Astrocyte of the spinal cord (primary cell): Measurements from ENCODE around the gene IL16.

Experiments
- DNase-seq: peaks from one replicate; pipeline ENCODE4 v3.0.0; 2011; ENCODE audit warnings: low read depth, low spot score
- H3K4me3 ChIP-seq: 2 replicates; pipeline ENCODE4 v1.5.1; 2011; ENCODE audit warnings: low read depth, mild to moderate bottlenecking, low read length, moderate library complexity
- CTCF ChIP-seq: IDR thresholded peaks from 2 replicates; pipeline ENCODE4 v1.5.1; 2012; ENCODE audit warnings: low read depth, mild to moderate bottlenecking, low read length, inconsistent platforms
- in situ Hi-C: cut with HindIII; loops from 2 replicates; pipeline ENCODE4 v1.10.0; 2017; ENCODE audit warnings: low sequenced_read_pairs

Gene IL16

GRCh38 chr15:81357180-81357686, 160.6 kb downstream of the IL16 start:
- no peak for DNase-seq
- TF ChIP-seq CTCF, result peak; percentile 5
- no peak overlapping the region for H3K4me3 ChIP-seq
- in situ Hi-C loops, result no loop called here

DNA sequence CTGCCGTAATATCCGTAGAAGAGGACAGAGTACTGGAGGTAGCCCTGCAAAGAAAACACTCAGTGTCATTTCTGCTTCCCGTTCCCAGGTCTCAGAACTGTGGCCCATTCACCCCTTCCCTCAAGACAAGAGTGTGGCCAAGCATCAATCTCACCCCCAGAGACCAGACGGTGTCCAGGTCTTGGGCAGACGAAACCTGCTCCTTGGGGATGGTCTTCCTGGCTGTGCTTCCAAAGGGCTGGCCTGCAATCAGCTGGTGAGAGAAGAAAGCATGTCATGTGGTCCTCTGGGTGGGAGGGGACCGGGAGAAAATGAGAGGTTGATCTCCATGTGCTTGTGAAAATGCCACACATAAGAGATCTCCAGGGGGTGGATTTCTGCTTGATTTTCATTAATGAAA, 161.6 kb downstream of the IL16 start:
- in situ Hi-C loops, result no loop called here
- no peak overlapping the region for H3K4me3 ChIP-seq
- TF ChIP-seq CTCF, result no peak
- DNase-seq, result no peak

GRCh38 chr15:81360491-81360890, 163.8 kb downstream of the IL16 start:
- no peak overlapping the region for H3K4me3 ChIP-seq
- no peak for DNase-seq
- no peak for TF ChIP-seq CTCF
- in situ Hi-C loops, result no loop called here

DNA sequence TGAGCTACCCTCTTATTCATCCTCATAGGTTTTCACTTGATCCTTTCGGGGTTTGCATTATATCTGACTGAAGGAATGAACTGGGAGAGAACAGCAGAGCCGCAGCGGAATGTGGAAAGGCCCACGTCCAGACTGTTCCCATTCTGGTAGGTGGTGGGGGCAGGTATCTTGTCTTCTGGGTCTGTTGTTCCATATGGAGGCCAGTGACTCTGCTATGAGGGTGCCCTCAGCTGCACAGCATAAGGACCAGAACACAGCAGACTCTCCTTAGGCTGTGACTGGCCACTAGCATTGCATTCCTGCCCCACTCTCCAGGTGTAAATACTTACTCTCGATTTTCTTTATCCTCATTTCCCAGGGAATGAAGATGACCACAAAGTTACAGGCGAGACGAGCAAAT, 165.2 kb downstream of the IL16 start:
- TF ChIP-seq CTCF, result no peak
- DNase-seq, result no peak
- in situ Hi-C loops, result no loop called here

DNA sequence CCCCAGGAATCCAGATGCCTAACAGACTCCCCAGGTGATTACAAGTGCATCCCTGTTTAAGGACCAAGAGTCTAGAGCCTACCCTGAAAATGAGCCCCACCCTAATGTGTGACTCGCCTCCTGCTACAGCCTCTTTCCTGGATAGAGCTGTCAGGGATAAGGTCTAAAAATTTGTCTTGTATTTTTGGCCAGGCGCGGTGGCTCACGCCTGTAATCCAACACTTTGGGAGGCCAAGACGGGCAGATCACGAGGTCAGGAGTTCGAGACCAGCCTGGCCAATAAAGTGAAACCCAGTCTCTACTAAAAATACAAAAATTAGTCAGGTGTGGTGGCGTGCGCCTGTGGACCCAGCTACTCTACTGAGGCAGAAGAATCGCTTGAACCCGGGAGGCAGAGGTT, 166.1 kb downstream of the IL16 start:
- H3K4me3 ChIP-seq, result no peak overlapping the region
- TF ChIP-seq CTCF, result no peak
- DNase-seq, result no peak
- in situ Hi-C loops, result no loop called here

More for the DNA sequence above, 165.2 kb downstream of the IL16 start:
- H3K4me3 ChIP-seq, result no peak overlapping the region

GRCh38 chr15:81363276-81363675, 166.6 kb downstream of the IL16 start:
- in situ Hi-C loops, result no loop called here
- no peak overlapping the region for H3K4me3 ChIP-seq
- no peak for DNase-seq
- no peak for TF ChIP-seq CTCF
